GM06990 (cell line): Measurements from ENCODE around the gene PRELID3B.

Experiments
- DNase-seq: peaks from one replicate; pipeline ENCODE4 v3.0.0-alpha.2; 2011; ENCODE audit not compliant: insufficient read length; ENCODE audit errors: extremely low read depth
- H3K27me3 ChIP-seq: replicated peaks from 2 replicates; pipeline ENCODE4 v1.6.0; 2011; ENCODE audit warnings: low read length; ENCODE audit not compliant: control insufficient read depth, insufficient read depth
- H3K36me3 ChIP-seq: 2 replicates; pipeline ENCODE4 v1.5.1; 2011; ENCODE audit warnings: low read length; ENCODE audit not compliant: control insufficient read depth, insufficient read depth
- H3K4me3 ChIP-seq: replicated peaks from 2 replicates; pipeline ENCODE4 v1.5.1; 2011; ENCODE audit warnings: low read depth, mild to moderate bottlenecking, control low read depth, low read length
- TF ChIP-seq, protein P1 (sequence below): IDR thresholded peaks from 2 replicates; pipeline ENCODE4 v1.5.1; 2011; ENCODE audit warnings: low read length, control low read depth, mild to moderate bottlenecking, inconsistent platforms; ENCODE audit not compliant: insufficient read depth, poor library complexity, severe bottlenecking

Gene PRELID3B

DNA sequence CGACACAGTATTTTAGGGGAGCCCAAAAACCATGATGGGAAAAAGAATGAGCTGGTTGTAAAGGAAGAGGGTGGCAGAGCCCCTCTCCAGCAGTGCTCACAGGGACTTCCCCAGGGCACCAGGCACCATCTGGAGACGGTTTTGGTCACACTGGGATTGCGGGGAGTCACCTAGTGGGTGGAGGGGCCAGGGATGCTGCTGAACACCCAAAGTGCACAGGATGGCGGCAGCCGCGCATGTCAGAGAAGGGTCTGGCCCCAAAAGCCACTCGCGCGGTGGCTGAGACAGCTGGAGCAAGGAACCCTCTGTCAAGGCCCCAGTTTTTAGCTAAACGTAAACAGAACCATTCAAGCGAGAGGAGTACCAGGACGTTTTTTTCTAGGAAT, 46.4 kb downstream of the PRELID3B start:
- no peak for DNase-seq
- Histone ChIP-seq H3K36me3 (peaks cover 43% of the 10 kb centered on the region), H3K4me3 (no peak overlapping the region), H3K27me3 (no peaks in the 10 kb centered on the region)
- TF ChIP-seq, protein P1, sequence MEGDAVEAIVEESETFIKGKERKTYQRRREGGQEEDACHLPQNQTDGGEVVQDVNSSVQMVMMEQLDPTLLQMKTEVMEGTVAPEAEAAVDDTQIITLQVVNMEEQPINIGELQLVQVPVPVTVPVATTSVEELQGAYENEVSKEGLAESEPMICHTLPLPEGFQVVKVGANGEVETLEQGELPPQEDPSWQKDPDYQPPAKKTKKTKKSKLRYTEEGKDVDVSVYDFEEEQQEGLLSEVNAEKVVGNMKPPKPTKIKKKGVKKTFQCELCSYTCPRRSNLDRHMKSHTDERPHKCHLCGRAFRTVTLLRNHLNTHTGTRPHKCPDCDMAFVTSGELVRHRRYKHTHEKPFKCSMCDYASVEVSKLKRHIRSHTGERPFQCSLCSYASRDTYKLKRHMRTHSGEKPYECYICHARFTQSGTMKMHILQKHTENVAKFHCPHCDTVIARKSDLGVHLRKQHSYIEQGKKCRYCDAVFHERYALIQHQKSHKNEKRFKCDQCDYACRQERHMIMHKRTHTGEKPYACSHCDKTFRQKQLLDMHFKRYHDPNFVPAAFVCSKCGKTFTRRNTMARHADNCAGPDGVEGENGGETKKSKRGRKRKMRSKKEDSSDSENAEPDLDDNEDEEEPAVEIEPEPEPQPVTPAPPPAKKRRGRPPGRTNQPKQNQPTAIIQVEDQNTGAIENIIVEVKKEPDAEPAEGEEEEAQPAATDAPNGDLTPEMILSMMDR = no peak

DNA sequence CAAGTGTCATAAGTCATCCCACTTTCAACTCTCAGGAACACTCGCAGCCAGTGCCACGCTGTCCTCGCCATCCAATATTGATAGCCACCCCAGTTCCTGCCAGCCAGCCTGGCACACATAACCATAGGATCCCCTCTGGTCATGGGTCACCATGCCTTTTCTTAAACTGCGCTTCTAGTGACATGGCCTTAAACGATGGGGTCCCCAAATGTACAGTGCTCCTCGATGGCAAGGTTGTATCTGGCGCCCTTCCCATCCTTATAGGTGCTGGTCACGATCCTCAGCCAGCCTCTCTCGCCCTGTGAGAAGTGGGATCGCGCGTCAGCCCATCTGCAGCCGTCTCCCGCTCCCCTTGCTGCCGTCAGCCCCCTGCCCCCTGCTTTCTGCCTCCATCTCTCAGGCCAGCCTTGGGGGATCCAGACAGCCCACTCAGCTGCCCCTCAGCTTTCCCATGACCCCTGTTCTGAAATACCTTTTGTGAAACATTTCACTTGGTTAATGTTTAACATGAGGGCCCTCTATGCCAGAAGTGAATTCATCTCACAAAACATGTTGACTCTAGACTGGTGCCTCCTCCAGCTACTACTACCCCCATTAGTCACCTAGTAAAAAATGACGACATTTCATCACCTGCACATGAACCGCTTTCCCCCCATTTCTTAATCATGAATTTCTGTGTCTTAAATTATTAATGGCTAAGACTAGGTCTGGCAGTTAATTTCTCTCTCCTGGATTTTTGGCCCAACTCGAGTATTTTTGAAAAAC, 46.9 kb downstream of the PRELID3B start:
- no peak overlapping the region for H3K4me3 ChIP-seq
- TF ChIP-seq, protein P1 = no peak
- peaks cover 43% of the 10 kb centered on the region for H3K36me3 ChIP-seq
- DNase-seq = no peak
- no peaks in the 10 kb centered on the region for H3K27me3 ChIP-seq

DNA sequence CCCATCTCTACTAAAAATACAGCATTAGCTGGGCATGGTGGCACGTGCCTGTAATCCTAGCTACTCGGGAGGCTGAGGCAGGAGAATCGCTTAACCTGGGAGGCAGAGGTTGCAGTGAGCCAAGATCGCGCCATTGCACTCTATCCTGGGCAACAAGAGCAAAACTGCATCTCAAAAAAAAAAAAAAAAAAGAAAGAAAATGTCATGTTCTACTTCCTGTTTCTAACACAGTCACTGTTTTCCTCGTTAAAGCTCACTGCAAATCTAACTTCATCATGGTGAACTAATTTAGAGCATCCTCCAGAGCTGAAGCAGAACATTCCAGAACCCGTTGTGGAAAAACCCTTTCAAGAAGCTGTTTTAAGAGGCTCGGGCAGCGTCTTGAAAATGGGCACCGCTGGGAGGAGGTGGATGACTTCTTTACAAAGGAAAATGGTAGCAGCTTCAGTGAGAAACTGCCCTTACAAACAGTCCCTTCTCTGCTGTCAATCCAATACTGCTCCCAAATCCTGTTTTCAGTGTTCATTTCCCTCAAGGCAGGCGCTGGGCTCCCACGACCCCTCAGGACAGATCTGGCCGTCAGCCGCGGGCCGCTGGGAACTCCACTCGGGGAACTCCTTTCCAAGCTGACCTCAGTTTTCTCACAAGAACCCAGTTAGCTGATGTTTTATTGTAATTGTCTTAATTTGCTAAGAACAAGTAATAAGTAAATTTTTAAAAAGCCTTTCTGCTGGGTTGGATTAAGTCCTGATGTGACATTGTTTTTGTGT, 48.0 kb downstream of the PRELID3B start:
- TF ChIP-seq, protein P1 = no peak
- DNase-seq = no peak
- Histone ChIP-seq H3K36me3 (peaks cover 43% of the 10 kb centered on the region), H3K4me3 (no peak overlapping the region), H3K27me3 (no peaks in the 10 kb centered on the region)

DNA sequence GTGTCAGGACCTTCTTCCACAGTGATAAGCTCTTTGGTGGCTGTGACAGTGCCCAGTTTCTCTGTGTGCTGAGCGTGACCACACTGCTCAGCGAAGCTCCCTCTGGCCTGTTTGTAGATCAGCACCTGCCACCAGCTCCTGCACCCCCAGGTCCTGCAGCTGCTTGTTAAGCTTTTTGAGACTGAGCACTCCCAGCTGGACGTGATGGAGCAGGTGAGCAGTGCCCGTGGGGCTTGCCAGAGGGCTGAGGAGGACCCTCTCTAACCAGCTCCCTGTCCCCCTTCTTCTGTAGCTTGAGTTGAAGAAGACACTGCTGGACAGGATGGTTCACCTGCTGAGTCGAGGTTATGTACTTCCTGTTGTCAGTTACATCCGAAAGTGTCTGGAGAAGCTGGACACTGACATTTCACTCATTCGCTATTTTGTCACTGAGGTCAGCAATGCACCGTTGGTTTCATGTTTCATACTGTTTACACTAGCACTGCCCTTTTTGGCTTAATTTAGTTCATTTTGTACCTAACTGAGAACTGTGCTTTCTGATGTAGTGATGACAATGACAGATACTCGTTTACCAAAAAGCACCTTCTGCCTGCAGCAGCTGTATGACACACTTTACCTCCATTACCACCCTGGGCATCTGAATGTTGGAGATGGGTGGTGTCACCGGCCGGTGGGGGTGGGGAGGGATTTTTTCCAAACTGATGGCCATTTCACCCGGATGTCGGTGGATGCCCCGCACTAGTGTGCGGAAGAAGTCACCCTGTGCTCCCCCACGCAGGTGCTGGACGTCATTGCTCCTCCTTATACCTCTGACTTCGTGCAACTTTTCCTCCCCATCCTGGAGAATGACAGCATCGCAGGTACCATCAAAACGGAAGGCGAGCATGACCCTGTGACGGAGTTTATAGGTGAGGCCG, 49.0 kb downstream of the PRELID3B start:
- Histone ChIP-seq H3K36me3 (peaks cover 42% of the 10 kb centered on the region), H3K27me3 (no peaks in the 10 kb centered on the region), H3K4me3 (no peak overlapping the region)
- TF ChIP-seq, protein P1 = no peak
- no peak for DNase-seq

DNA sequence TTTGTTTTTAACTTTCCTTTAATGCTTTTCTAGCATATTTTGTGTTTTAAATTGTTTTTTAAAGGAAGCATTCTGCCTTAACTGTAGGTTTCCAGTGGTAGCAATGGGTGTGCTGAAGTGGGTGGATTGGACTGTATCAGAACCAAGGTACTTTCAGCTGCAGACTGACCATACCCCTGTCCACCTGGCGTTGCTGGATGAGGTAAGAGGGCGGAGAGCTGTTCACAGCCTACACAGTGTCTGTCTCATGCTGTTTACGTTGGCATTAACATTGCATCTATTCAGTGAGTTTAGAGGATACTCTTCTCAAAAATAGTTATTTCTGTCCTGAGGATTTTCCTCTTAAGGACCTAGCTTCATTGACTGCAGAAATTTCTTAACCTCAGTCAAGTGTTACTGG, 49.7 kb downstream of the PRELID3B start:
- Histone ChIP-seq H3K36me3 (peaks cover 47% of the 10 kb centered on the region), H3K4me3 (no peak overlapping the region), H3K27me3 (no peaks in the 10 kb centered on the region)
- no peak for DNase-seq
- TF ChIP-seq, protein P1 = no peak
